Activated CD4-positive, alpha-beta T cell treated with anti-CD3 and anti-CD28 coated beads, Interleukin-2, amount 10 ng/mL, durations not matched to agents 24 days and 14 days (primary cell): Measurements from ENCODE around the gene DTX3L. TPM values are rescaled to one million over a fixed set of nuclear protein-coding genes. Genes with fewer than 3 reads are reported as not detected.

Experiments
- DNase-seq: peaks from one replicate; pipeline ENCODE4 v3.0.0; 2022
- H3K27ac Mint-ChIP-seq: one replicate; pipeline ENCODE4 v1.8.0; 2022; ENCODE audit warnings: mild to moderate bottlenecking, mixed read lengths
- H3K27me3 Mint-ChIP-seq: one replicate; pipeline ENCODE4 v1.8.0; 2022; ENCODE audit warnings: mixed read lengths
- H3K36me3 Mint-ChIP-seq: one replicate; pipeline ENCODE4 v1.8.0; 2022; ENCODE audit warnings: low read depth, mild to moderate bottlenecking, mixed read lengths
- H3K4me1 Mint-ChIP-seq: one replicate; pipeline ENCODE4 v1.8.0; 2021; ENCODE audit warnings: mixed read lengths
- H3K4me3 Mint-ChIP-seq: one replicate; pipeline ENCODE4 v1.8.0; 2022; ENCODE audit warnings: mild to moderate bottlenecking, moderate library complexity, mixed read lengths
- H3K9me3 Mint-ChIP-seq: one replicate; pipeline ENCODE4 v1.8.0; 2021; ENCODE audit warnings: mixed read lengths
- intact Hi-C: fragments of 100-400 bp; cut with micrococcal nuclease; formaldehyde crosslinking; loops from one replicate; pipeline ENCODE4 v1.15.1; 2023
- total RNA-seq: library from RNA; stranded (reverse); gene quantifications from 2 replicates; pipeline ENCODE4 v1.2.3, GENCODE V29; 2022

Gene DTX3L
- 39.8 and 43.7 TPM in 2 replicates for total RNA-seq

- H3K4me1 Mint-ChIP-seq: peaks cover 71% of the 10 kb centered on the region
- peak; percentile 97 for DNase-seq
- intact Hi-C loops: loop anchor here (1.0 to 5.0 kb wide), 6 partner anchors 12 to 233 kb away; partner anchors contain the start of genes FAM162A and SLC49A4
- H3K27ac Mint-ChIP-seq: peak within 1 kb of the TSS; percentile 98
- no peaks in the 10 kb centered on the region for H3K9me3 Mint-ChIP-seq
- peaks cover 60% of the 10 kb centered on the region for H3K36me3 Mint-ChIP-seq
- peak within 1 kb of the TSS; percentile 95 for H3K4me3 Mint-ChIP-seq
- no peaks in the 10 kb centered on the region for H3K27me3 Mint-ChIP-seq
Observed at GRCh38 chr3:122564155-122564912, at the start of gene DTX3L, which contains the start of gene PARP9. Gene DTX3L, plus strand, starts transcription at chr3:122564338. Its CDS starts 89 bp downstream, at chr3:122564427. Gene PARP9, minus strand, starts transcription at chr3:122564300. Its CDS starts 4,680 bp downstream, at chr3:122559620.

DNA sequence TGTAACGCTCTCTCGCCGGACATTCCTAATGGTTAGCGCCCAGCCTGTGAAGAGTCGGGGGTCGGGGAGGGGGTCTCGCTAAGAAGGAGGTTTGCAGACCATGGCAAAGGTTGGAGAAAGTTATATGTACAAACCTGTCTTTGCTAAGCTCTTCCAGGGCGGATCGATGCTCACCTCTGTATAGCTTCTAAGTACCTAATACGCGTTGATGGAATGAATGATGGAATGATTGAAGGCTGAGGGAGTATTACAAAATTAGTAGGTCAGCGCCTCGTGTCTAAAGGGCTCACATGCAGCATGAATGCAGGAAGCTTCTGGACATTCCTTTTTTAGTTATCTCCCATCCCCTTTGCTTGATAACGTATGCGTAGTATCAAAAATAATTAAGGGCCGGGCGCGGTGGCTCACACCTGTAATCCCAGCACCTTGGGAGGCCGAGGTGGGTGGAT is 49.1 kb upstream of the DTX3L start:
- Mint-ChIP-seq H3K4me3 (peak overlapping the region; percentile 84), H3K36me3 (peaks cover 16% of the 10 kb centered on the region), H3K4me1 (peaks cover 26% of the 10 kb centered on the region), H3K9me3 (no peaks in the 10 kb centered on the region), H3K27ac (peak overlapping the region; percentile 91), H3K27me3 (no peaks in the 10 kb centered on the region)
- DNase-seq: no peak
- intact Hi-C loops: no loop called here

- Mint-ChIP-seq H3K4me1 (peaks cover 26% of the 10 kb centered on the region), H3K27me3 (no peaks in the 10 kb centered on the region), H3K4me3 (peak overlapping the region; percentile 2), H3K27ac (no peak overlapping the region), H3K36me3 (peaks cover 17% of the 10 kb centered on the region), H3K9me3 (no peaks in the 10 kb centered on the region)
- peak; percentile 49 for DNase-seq
- intact Hi-C loops: no loop called here
Observed at GRCh38 chr3:122515870-122516269, 48.3 kb upstream of the DTX3L start.

DNA sequence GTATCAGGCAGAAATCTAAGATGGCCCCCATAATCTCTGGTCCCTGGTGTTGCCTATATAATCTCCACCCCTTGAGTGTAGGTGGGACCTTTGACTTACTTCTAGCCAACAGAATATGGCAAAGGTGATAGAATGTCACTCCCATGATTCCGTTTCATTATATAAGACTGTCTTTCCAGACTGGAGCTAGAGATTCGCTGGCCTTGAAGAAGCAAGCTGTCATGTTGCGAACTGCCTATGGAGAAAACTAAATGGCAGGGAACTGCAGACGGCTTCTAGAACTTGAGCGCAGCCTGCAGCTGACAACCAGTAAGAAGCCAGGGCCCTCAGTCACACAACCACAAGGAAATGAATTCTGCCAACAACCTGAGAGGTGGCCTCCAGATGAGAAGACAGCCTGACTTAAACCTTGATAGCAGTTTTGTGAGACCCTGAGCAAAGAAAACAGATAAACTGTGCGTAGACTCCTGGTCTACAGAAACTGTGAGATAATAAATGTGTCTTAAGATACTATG is 47.2 kb upstream of the DTX3L start:
- Mint-ChIP-seq H3K4me1 (peaks cover 16% of the 10 kb centered on the region), H3K27ac (no peak overlapping the region), H3K9me3 (no peaks in the 10 kb centered on the region), H3K27me3 (no peaks in the 10 kb centered on the region), H3K36me3 (peaks cover 10% of the 10 kb centered on the region), H3K4me3 (no peak overlapping the region)
- intact Hi-C loops: no loop called here
- peak; percentile 56 for DNase-seq

- Mint-ChIP-seq H3K27ac (no peak overlapping the region), H3K27me3 (no peaks in the 10 kb centered on the region), H3K36me3 (peaks cover 5% of the 10 kb centered on the region), H3K9me3 (no peaks in the 10 kb centered on the region), H3K4me1 (peaks cover 8% of the 10 kb centered on the region), H3K4me3 (no peak overlapping the region)
- DNase-seq: peak; percentile 45
- intact Hi-C loops: no loop called here
Observed at GRCh38 chr3:122519693-122520092, 44.4 kb upstream of the DTX3L start.

- H3K4me1 Mint-ChIP-seq: peaks cover 4% of the 10 kb centered on the region
- H3K27ac Mint-ChIP-seq: no peak overlapping the region
- H3K36me3 Mint-ChIP-seq: peaks cover 8% of the 10 kb centered on the region
- intact Hi-C loops: no loop called here
- no peak for DNase-seq
- H3K9me3 Mint-ChIP-seq: no peaks in the 10 kb centered on the region
- H3K4me3 Mint-ChIP-seq: no peak overlapping the region
- no peaks in the 10 kb centered on the region for H3K27me3 Mint-ChIP-seq
Observed at GRCh38 chr3:122520861-122521260, 43.3 kb upstream of the DTX3L start.

- Mint-ChIP-seq H3K27me3 (no peaks in the 10 kb centered on the region), H3K36me3 (peaks cover 26% of the 10 kb centered on the region), H3K9me3 (no peaks in the 10 kb centered on the region), H3K27ac (no peak overlapping the region), H3K4me1 (peaks cover 6% of the 10 kb centered on the region), H3K4me3 (no peak overlapping the region)
- no peak for DNase-seq
- intact Hi-C loops: no loop called here
Observed at GRCh38 chr3:122523317-122523716, 40.8 kb upstream of the DTX3L start.

- H3K4me1 Mint-ChIP-seq: peaks cover 32% of the 10 kb centered on the region
- peaks cover 70% of the 10 kb centered on the region for H3K36me3 Mint-ChIP-seq
- intact Hi-C loops: loop anchor here (5.0 kb wide), 1 partner anchor 47 kb away; the partner anchor contains the start of gene PARP15
Observed at GRCh38 chr3:122530164-122530563, 34.0 kb upstream of the DTX3L start.

GRCh38 chr3:122533480-122533879 is 30.7 kb upstream of the DTX3L start:
- Mint-ChIP-seq H3K27me3 (no peaks in the 10 kb centered on the region), H3K9me3 (no peaks in the 10 kb centered on the region), H3K27ac (peak overlapping the region; percentile 63), H3K4me1 (peaks cover 42% of the 10 kb centered on the region), H3K36me3 (peaks cover 74% of the 10 kb centered on the region), H3K4me3 (peak overlapping the region; percentile 28)
- no peak for DNase-seq
- intact Hi-C loops: loop anchor here (2.0 to 5.0 kb wide), 3 partner anchors 31 to 117 kb away; partner anchors contain the start of genes DTX3L, PARP15, PARP9 and WDR5B

More at GRCh38 chr3:122530164-122530563, 34.0 kb upstream of the DTX3L start:
- Mint-ChIP-seq H3K9me3 (no peaks in the 10 kb centered on the region), H3K4me3 (no peak overlapping the region), H3K27me3 (no peaks in the 10 kb centered on the region), H3K27ac (peak overlapping the region; percentile 65)
- peak; percentile 47 for DNase-seq

DNA sequence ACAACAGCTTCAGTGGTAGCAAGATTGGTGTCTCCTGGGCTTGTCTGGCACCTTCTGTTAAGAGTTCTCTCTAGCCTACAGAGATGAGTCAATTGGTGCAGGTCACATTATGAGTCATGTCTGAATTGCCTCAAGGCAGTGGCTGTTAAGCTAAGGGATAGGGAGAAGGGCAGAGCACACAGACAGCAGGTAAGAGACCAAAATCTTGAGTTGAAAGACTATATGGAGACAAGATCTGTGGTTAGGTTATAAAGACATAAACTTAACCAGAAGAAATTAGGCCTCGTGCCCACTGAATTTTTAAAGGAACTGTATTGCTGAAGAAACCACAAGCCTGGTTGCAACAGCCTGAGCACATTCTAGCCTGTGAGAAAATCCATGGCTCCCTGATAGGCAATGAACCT is 30.2 kb upstream of the DTX3L start:
- H3K27ac Mint-ChIP-seq: peak overlapping the region; percentile 63
- DNase-seq: peak; percentile 81
- H3K27me3 Mint-ChIP-seq: no peaks in the 10 kb centered on the region
- intact Hi-C loops: loop anchor here (1.0 to 5.0 kb wide), 9 partner anchors 20 to 141 kb away; partner anchors contain the start of genes DTX3L, KPNA1, PARP15 and PARP9
- peak overlapping the region; percentile 9 for H3K4me3 Mint-ChIP-seq
- H3K36me3 Mint-ChIP-seq: peaks cover 76% of the 10 kb centered on the region
- peaks cover 46% of the 10 kb centered on the region for H3K4me1 Mint-ChIP-seq
- H3K9me3 Mint-ChIP-seq: no peaks in the 10 kb centered on the region

- H3K27ac Mint-ChIP-seq: no peak overlapping the region
- DNase-seq: no peak
- H3K36me3 Mint-ChIP-seq: peaks cover 80% of the 10 kb centered on the region
- H3K4me1 Mint-ChIP-seq: peaks cover 52% of the 10 kb centered on the region
- H3K9me3 Mint-ChIP-seq: no peaks in the 10 kb centered on the region
- intact Hi-C loops: loop anchor here (2.0 kb wide), 3 partner anchors 75 to 143 kb away; no protein-coding TSS in a partner anchor
- no peak overlapping the region for H3K4me3 Mint-ChIP-seq
- H3K27me3 Mint-ChIP-seq: no peaks in the 10 kb centered on the region
Observed at GRCh38 chr3:122535964-122536631, 28.0 kb upstream of the DTX3L start.

- no peak for DNase-seq
- no peaks in the 10 kb centered on the region for H3K27me3 Mint-ChIP-seq
- no peak overlapping the region for H3K4me3 Mint-ChIP-seq
- H3K4me1 Mint-ChIP-seq: peaks cover 52% of the 10 kb centered on the region
- H3K27ac Mint-ChIP-seq: no peak overlapping the region
- intact Hi-C loops: no loop called here
- peaks cover 81% of the 10 kb centered on the region for H3K36me3 Mint-ChIP-seq
- no peaks in the 10 kb centered on the region for H3K9me3 Mint-ChIP-seq
Observed at GRCh38 chr3:122536632-122537001, 27.5 kb upstream of the DTX3L start.

- H3K9me3 Mint-ChIP-seq: no peaks in the 10 kb centered on the region
- no peaks in the 10 kb centered on the region for H3K27me3 Mint-ChIP-seq
- intact Hi-C loops: no loop called here
- H3K36me3 Mint-ChIP-seq: peaks cover 73% of the 10 kb centered on the region
- H3K27ac Mint-ChIP-seq: no peak overlapping the region
- no peak for DNase-seq
- H3K4me1 Mint-ChIP-seq: peaks cover 32% of the 10 kb centered on the region
- no peak overlapping the region for H3K4me3 Mint-ChIP-seq
Observed at GRCh38 chr3:122538956-122539490, 25.1 kb upstream of the DTX3L start.
